ENCODE measurements around the gene ZSCAN31.

DNA sequence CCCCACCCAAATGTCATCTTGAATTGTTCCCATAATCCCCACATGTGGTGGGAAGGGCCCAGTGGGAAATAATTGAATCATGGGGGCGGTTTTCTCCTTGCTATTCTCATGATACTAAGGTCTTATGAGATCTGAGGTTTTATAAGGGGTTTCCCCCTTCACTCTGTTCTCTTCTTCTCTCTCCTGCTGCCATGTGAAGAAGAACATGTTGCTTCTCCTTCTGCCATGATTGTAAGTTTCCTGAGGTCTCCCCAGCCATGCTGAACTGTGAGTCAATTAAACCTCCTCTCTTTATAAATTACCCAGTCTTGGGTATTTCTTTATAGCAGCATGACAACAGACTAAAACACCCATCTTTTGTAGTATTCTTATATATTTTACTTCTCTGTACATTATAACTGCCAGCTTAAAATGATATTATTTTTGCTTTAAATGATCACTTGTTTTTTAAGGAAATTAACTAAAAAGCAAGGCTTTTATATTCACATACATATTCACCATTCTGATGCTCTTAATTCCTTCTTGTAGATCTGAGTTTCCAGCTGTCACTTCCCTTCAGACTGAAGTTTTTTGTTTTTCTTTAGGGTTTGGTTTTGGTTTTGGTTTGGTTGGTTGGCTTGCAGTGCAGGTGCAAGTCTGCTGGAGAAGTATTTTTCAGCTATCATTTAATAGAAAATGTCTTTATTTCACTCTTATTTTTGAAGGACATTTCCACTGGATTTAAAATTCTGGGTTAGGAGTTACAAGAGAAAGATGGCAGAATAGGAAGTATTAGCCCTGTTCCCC, 4.6 kb upstream of the ZSCAN31 start:
- TF ChIP-seq POLR2A (IDR thresholded peaks at IDR 0.05) = no peak
- no peak for TF ChIP-seq CTCF (IDR thresholded peaks at IDR 0.05)
